HepG2 (cell line): ENCODE results near the gene POU5F2. TPM values are rescaled to one million over a fixed set of nuclear protein-coding genes. Genes with fewer than 3 reads are reported as not detected.

ENCODE experiments used
- ATAC-seq: fragments of 200-7000 bp; cut with Tn5 transposase; 3 replicates; pipeline ENCODE4 v1.9.1; 2020; ENCODE audit warnings: mild to moderate bottlenecking, moderate library complexity
- BruUV-seq: library from RNA; stranded (reverse); fragments of 400-500 nt; replicated peaks from 2 replicates; lab custom pipeline; 2021; lab: Mats Ljungman, UMichigan
- CTCF ChIA-PET: fragments of 300-600 bp; formaldehyde crosslinking; extraction: SDS; loops from one replicate; lab custom pipeline; 2021; ENCODE audit warnings: low total read pairs, inconsistent platforms, low intra/inter-chr PET ratio; lab: Yijun Ruan, JAX
- POLR2A ChIA-PET: fragments of 350-600 bp; sonication (Branson Sonifier 250); formaldehyde crosslinking; loops from one replicate; lab custom pipeline; 2020; ENCODE audit warnings: antibody characterized with exemption, inconsistent platforms; lab: Yijun Ruan, JAX
- DNase-seq: peaks from one replicate; pipeline ENCODE4 v3.0.0-alpha.2; 2015; ENCODE audit warnings: low spot score
- FAIRE-seq: peaks from 3 replicates; lab custom pipeline; 2011; peaks lifted over from hg19 to GRCh38; lab: Jason Lieb, UNC
- H2AFZ ChIP-seq: one replicate; pipeline ENCODE4 v1.6.1; 2011; ENCODE audit warnings: low read length, inconsistent platforms
- H3K27ac ChIP-seq: fragments of 300-600 bp; 3 replicates; pipeline ENCODE4 v1.8.0; 2011; ENCODE audit warnings: mixed run types, mild to moderate bottlenecking, mixed read lengths, low read length, inconsistent platforms; ENCODE audit not compliant: insufficient read depth; ENCODE audit errors: extremely low read length
- H3K27me3 ChIP-seq, 2 experiments: fragments of 200-600 bp in 1 of 2; 2 replicates in 1 of 2; 3 replicates in 1 of 2; pipeline versions ENCODE4 v1.6.0 to v1.8.0; 2011; ENCODE audit warnings: low read length in 2 of 2, mild to moderate bottlenecking in 2 of 2, moderate library complexity in 2 of 2, inconsistent platforms in 1 of 2; ENCODE audit not compliant: insufficient read depth in 2 of 2, control insufficient read depth in 1 of 2
- H3K36me3 ChIP-seq, 2 experiments: fragments of 200-600 bp in 1 of 2; replicated peaks in 1 of 2; 2 replicates in 1 of 2; 3 replicates in 1 of 2; pipeline versions ENCODE4 v1.5.1 to v1.8.0; 2011; ENCODE audit warnings: low read length in 2 of 2, inconsistent platforms in 1 of 2; ENCODE audit not compliant: insufficient read depth in 2 of 2, control insufficient read depth in 1 of 2
- H3K4me1 ChIP-seq: 2 replicates; pipeline ENCODE4 v1.5.1; 2012; ENCODE audit warnings: low read length, inconsistent platforms; ENCODE audit not compliant: insufficient read depth
- H3K4me2 ChIP-seq: 2 replicates; pipeline ENCODE4 v1.6.0; 2011; ENCODE audit warnings: low read depth, low read length, inconsistent platforms
- H3K4me3 ChIP-seq, 3 experiments: fragments of 200-600 bp in 1 of 3; sonication (generic), shearing (Covaris generic) in 1 of 3; replicated peaks in 1 of 3; 2 replicates each; pipeline ENCODE4 v1.5.1; 2011 to 2016; ENCODE audit warnings: low read length in 3 of 3, inconsistent platforms in 2 of 3, low read depth in 2 of 3, mild to moderate bottlenecking in 2 of 3, control low read depth in 1 of 3, mixed read lengths in 1 of 3; ENCODE audit not compliant: insufficient read depth in 1 of 3
- H3K79me2 ChIP-seq: one replicate; pipeline ENCODE4 v1.6.1; 2011; ENCODE audit warnings: low read length, inconsistent platforms; ENCODE audit not compliant: insufficient read depth
- H3K9ac ChIP-seq: 2 replicates; pipeline ENCODE4 v1.6.0; 2011; ENCODE audit warnings: mild to moderate bottlenecking, low read depth, low read length, inconsistent platforms; ENCODE audit not compliant: insufficient read depth
- H3K9me3 ChIP-seq: 2 replicates; pipeline ENCODE4 v1.5.1; 2012; ENCODE audit warnings: mild to moderate bottlenecking, low read length
- H4K20me1 ChIP-seq: 2 replicates; pipeline ENCODE4 v1.6.0; 2011; ENCODE audit warnings: inconsistent platforms, mild to moderate bottlenecking, low read length, moderate library complexity; ENCODE audit not compliant: insufficient read depth
- ATRX ChIP-seq: sonication (generic); formaldehyde crosslinking; IDR thresholded peaks from 2 replicates; pipeline ENCODE4 v1.4.0; 2020; ENCODE audit warnings: missing genetic modification reagents, borderline replicate concordance
- DR1 ChIP-seq: sonication (generic); formaldehyde crosslinking; IDR thresholded peaks from 2 replicates; pipeline ENCODE4 v1.8.0; 2021; ENCODE audit warnings: mild to moderate bottlenecking, missing genetic modification reagents, inconsistent platforms
- NR2F1 ChIP-seq, 2 experiments: fragments of 450-650 bp in 1 of 2; formaldehyde crosslinking in 1 of 2; IDR thresholded peaks; 2 replicates each; pipeline versions ENCODE4 v1.5.0 to v1.6.1; 2016 to 2020; ENCODE audit warnings: mild to moderate bottlenecking in 1 of 2, missing compliant biosample characterization in 1 of 2, missing genetic modification reagents in 1 of 2, moderate library complexity in 1 of 2
- PHB2 ChIP-seq: fragments of 450-650 bp; IDR thresholded peaks from 2 replicates; pipeline ENCODE4 v1.6.1; 2018; ENCODE audit not compliant: partially characterized antibody
- ZNF629 ChIP-seq: sonication (generic); formaldehyde crosslinking; conservative IDR thresholded peaks from 2 replicates; pipeline ENCODE4 v1.5.0; 2020; ENCODE audit warnings: missing genetic modification reagents
- ZNF782 ChIP-seq: sonication (generic); formaldehyde crosslinking; IDR thresholded peaks from 2 replicates; pipeline ENCODE4 v1.4.0; 2020; ENCODE audit warnings: missing genetic modification reagents, mild to moderate bottlenecking, borderline replicate concordance
- ZSCAN25 ChIP-seq: sonication (generic); formaldehyde crosslinking; IDR thresholded peaks from 2 replicates; pipeline ENCODE4 v1.8.0; 2022; ENCODE audit warnings: mild to moderate bottlenecking, missing genetic modification reagents
- WGBS: methylation state at CpG from one replicate; pipeline ENCODE4 v1.1.6; 2017; ENCODE audit warnings: low lambda C conversion rate; 5-methylcytosine and 5-hydroxymethylcytosine counted together
- in situ Hi-C: cut with HindIII; loops from 2 replicates; pipeline ENCODE4 v1.10.0; 2017; ENCODE audit warnings: low pct_unique_long_range_greater_than_20kb; ENCODE audit not compliant: extremely low pct_ligation_motif_present
- intact Hi-C: fragments of 100-400 bp; cut with micrococcal nuclease; formaldehyde crosslinking; loops from one replicate; pipeline ENCODE4 v1.10.0; 2022; ENCODE audit not compliant: unreplicated experiment
- polyA plus RNA-seq, 8 experiments: library from polyadenylated mRNA; depleted of rRNA in 3 of 8; stranded (reverse) in 7 of 8; unstranded in 1 of 8; fragments of >200 nt; fragmentation: Illumina TruSeq in 4 of 8; extraction: Trizol in 4 of 8; gene quantifications; 2 replicates each; pipeline versions ENCODE4 v1.2.1 to v1.2.3, GENCODE V29; 2011 to 2016; ENCODE audit warnings: low read depth in 4 of 8, missing spikeins in 1 of 8, mixed read lengths in 1 of 8; ENCODE audit not compliant: insufficient read depth in 1 of 8
- total RNA-seq, 5 experiments: library from RNA; depleted of rRNA; stranded (reverse); fragments of >200 nt; fragmentation: Illumina TruSeq; extraction: Trizol; gene quantifications; 2 replicates each; pipeline ENCODE4 v1.2.3, GENCODE V29; 2016; ENCODE audit warnings: low read depth in 1 of 5
- TF ChIP-seq, protein P1 (sequence below): IDR thresholded peaks from 2 replicates; pipeline ENCODE4 v1.6.1; 2018; ENCODE audit warnings: missing genetic modification reagents
- TF ChIP-seq, protein P2 (sequence below): sonication (generic); formaldehyde crosslinking; IDR thresholded peaks from 2 replicates; pipeline ENCODE4 v1.5.0; 2020; ENCODE audit warnings: mild to moderate bottlenecking, missing genetic modification reagents, moderate library complexity
- TF ChIP-seq, protein P3 (sequence below): IDR thresholded peaks from 2 replicates; pipeline ENCODE4 v1.6.1; 2016; ENCODE audit warnings: low read depth, missing genetic modification reagents, missing compliant biosample characterization
- TF ChIP-seq, protein P4 (sequence below): sonication (generic); formaldehyde crosslinking; IDR thresholded peaks from 2 replicates; pipeline ENCODE4 v1.4.0; 2020; ENCODE audit warnings: mild to moderate bottlenecking, low read depth, missing genetic modification reagents

The POU5F2 gene
- total and polyA plus RNA-seq, 2 of the 13 experiments (the other 11 are each of a cell fraction or from before 2014, with no cell fraction given): 0.13 to 0.38 TPM

DNA sequence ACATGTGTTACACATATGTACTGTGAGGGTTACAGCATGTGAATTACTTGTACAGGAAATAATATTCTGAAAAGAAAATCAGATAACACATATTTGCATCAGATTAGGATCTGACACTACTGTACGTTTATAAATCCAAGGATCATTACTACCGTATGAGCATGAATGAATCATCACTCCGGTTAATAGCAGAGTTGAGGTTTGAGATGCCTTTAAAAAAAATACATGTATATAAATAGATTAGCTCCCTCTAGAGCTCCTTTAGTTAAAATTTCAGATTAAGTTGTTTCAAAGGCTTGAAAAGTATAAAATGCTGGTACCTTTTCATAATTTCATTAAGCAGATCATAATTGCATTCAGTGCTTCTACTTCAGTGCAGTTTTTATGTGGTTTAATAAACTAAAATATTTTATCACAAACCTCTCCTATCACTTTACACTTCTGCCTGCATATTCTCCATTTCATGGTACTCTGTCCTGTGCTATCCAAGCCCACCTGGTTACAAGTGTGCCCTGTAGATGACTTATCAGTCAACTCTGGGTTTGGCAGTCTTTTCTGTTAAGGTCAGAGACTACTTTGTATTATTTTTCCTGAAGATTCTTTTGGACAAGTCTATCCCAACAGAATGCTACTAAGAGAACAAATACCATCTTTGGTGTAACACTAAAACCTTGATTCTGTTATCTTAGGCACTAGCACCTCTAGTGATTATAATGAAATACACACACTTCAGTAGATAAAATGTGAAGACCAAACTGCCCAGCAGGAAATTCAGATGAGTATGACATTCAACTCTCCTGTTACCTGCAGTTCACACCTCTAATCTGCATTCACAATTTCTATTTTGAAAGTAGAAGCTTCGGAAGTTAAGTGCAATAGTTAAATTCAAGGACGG is 48.0 kb upstream of the POU5F2 start (continued):
- no peak for TF ChIP-seq DR1 (CRISPR knock-in tag)

DNA sequence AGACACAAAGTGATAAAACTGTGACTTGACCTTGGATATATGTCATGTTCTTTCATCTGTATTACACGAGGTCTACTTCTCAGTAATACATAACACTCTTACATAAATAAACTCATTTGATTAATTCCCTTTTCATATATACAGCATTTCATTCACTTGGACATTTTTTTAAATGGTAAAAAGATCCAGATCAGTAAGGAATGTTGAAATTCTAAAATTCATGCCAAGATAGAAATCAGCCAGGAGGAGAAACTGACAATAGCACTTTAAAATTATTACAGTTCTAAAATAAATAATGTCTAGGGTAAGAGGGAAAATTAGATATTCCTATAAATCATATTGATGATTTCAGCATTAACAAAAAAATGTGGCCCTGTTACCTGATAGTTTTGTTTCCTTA is 46.2 kb upstream of the POU5F2 start:
- H3K36me3 ChIP-seq: no peaks in the 10 kb centered on the region
- intact Hi-C loops: no loop called here
- ATAC-seq (no peak), DNase-seq (no peak), FAIRE-seq (no peak)
- CTCF ChIA-PET: no interaction called here
- peaks cover 17% of the 10 kb centered on the region for H3K4me1 ChIP-seq
- TF ChIP-seq PHB2: no peak
- TF ChIP-seq, protein P1, sequence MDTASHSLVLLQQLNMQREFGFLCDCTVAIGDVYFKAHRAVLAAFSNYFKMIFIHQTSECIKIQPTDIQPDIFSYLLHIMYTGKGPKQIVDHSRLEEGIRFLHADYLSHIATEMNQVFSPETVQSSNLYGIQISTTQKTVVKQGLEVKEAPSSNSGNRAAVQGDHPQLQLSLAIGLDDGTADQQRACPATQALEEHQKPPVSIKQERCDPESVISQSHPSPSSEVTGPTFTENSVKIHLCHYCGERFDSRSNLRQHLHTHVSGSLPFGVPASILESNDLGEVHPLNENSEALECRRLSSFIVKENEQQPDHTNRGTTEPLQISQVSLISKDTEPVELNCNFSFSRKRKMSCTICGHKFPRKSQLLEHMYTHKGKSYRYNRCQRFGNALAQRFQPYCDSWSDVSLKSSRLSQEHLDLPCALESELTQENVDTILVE (CRISPR knock-in tag): no peak
- TF ChIP-seq ZNF629 (CRISPR knock-in tag): no peak
- no peak for TF ChIP-seq ZNF782 (CRISPR knock-in tag)
- TF ChIP-seq, protein P2, sequence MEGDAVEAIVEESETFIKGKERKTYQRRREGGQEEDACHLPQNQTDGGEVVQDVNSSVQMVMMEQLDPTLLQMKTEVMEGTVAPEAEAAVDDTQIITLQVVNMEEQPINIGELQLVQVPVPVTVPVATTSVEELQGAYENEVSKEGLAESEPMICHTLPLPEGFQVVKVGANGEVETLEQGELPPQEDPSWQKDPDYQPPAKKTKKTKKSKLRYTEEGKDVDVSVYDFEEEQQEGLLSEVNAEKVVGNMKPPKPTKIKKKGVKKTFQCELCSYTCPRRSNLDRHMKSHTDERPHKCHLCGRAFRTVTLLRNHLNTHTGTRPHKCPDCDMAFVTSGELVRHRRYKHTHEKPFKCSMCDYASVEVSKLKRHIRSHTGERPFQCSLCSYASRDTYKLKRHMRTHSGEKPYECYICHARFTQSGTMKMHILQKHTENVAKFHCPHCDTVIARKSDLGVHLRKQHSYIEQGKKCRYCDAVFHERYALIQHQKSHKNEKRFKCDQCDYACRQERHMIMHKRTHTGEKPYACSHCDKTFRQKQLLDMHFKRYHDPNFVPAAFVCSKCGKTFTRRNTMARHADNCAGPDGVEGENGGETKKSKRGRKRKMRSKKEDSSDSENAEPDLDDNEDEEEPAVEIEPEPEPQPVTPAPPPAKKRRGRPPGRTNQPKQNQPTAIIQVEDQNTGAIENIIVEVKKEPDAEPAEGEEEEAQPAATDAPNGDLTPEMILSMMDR: no peak
- TF ChIP-seq ZSCAN25: no peak
- no peak for TF ChIP-seq NR2F1 (CRISPR knock-in tag; IDR thresholded peaks at IDR 0.05)
- TF ChIP-seq, protein P3, sequence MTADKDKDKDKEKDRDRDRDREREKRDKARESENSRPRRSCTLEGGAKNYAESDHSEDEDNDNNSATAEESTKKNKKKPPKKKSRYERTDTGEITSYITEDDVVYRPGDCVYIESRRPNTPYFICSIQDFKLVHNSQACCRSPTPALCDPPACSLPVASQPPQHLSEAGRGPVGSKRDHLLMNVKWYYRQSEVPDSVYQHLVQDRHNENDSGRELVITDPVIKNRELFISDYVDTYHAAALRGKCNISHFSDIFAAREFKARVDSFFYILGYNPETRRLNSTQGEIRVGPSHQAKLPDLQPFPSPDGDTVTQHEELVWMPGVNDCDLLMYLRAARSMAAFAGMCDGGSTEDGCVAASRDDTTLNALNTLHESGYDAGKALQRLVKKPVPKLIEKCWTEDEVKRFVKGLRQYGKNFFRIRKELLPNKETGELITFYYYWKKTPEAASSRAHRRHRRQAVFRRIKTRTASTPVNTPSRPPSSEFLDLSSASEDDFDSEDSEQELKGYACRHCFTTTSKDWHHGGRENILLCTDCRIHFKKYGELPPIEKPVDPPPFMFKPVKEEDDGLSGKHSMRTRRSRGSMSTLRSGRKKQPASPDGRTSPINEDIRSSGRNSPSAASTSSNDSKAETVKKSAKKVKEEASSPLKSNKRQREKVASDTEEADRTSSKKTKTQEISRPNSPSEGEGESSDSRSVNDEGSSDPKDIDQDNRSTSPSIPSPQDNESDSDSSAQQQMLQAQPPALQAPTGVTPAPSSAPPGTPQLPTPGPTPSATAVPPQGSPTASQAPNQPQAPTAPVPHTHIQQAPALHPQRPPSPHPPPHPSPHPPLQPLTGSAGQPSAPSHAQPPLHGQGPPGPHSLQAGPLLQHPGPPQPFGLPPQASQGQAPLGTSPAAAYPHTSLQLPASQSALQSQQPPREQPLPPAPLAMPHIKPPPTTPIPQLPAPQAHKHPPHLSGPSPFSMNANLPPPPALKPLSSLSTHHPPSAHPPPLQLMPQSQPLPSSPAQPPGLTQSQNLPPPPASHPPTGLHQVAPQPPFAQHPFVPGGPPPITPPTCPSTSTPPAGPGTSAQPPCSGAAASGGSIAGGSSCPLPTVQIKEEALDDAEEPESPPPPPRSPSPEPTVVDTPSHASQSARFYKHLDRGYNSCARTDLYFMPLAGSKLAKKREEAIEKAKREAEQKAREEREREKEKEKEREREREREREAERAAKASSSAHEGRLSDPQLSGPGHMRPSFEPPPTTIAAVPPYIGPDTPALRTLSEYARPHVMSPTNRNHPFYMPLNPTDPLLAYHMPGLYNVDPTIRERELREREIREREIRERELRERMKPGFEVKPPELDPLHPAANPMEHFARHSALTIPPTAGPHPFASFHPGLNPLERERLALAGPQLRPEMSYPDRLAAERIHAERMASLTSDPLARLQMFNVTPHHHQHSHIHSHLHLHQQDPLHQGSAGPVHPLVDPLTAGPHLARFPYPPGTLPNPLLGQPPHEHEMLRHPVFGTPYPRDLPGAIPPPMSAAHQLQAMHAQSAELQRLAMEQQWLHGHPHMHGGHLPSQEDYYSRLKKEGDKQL (CRISPR knock-in tag): no peak
- TF ChIP-seq, protein P4, sequence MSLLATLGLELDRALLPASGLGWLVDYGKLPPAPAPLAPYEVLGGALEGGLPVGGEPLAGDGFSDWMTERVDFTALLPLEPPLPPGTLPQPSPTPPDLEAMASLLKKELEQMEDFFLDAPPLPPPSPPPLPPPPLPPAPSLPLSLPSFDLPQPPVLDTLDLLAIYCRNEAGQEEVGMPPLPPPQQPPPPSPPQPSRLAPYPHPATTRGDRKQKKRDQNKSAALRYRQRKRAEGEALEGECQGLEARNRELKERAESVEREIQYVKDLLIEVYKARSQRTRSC (CRISPR knock-in tag): no peak
- no peak for TF ChIP-seq ATRX
- H4K20me1 ChIP-seq: no peaks in the 10 kb centered on the region
- no peak overlapping the region for H3K27ac ChIP-seq
- no peak overlapping the region for H3K9ac ChIP-seq
- no peaks in the 10 kb centered on the region for H3K27me3 ChIP-seq
- POLR2A ChIA-PET: no interaction called here
- in situ Hi-C loops: loop anchor here (25.0 kb wide), 1 partner anchor 925 kb away; no protein-coding TSS in a partner anchor
- H3K4me2 ChIP-seq: no peak overlapping the region
- no peak overlapping the region; a peak in 1 of 6 replicates for H3K4me3 ChIP-seq
- no peaks in the 10 kb centered on the region for H3K9me3 ChIP-seq
- 63% methylated on average over 1 of the region's 1 CpG for WGBS
- no TSS peak for BruUV-seq
- H3K79me2 ChIP-seq: no peaks in the 10 kb centered on the region
- H2AFZ ChIP-seq: no peak overlapping the region
